Mesendoderm (in vitro differentiated cells): ENCODE results near the gene HOGA1.

Experiments used
- DNase-seq: peaks from one replicate; pipeline ENCODE4 v3.0.0; 2013
- H2AK5ac ChIP-seq: 2 replicates; pipeline ENCODE4 v1.6.1; 2013; ENCODE audit warnings: low read length, inconsistent platforms
- H2BK120ac ChIP-seq: 2 replicates; pipeline ENCODE4 v1.6.1; 2013; ENCODE audit warnings: low read depth, mild to moderate bottlenecking, low read length, moderate library complexity, mixed read lengths
- H2BK15ac ChIP-seq: replicated peaks from 2 replicates; pipeline ENCODE4 v1.6.1; 2013; ENCODE audit warnings: low read depth, mild to moderate bottlenecking, moderate library complexity
- H2BK5ac ChIP-seq: 2 replicates; pipeline ENCODE4 v1.6.1; 2013; ENCODE audit warnings: low read length, inconsistent platforms
- H3K18ac ChIP-seq: 2 replicates; pipeline ENCODE4 v1.6.1; 2013; ENCODE audit warnings: mild to moderate bottlenecking, low read length, mixed read lengths
- H3K23ac ChIP-seq: one replicate; pipeline ENCODE4 v1.6.1; 2013; ENCODE audit warnings: low read length
- H3K27ac ChIP-seq: 2 replicates; pipeline ENCODE4 v1.5.1; 2013; ENCODE audit warnings: low read depth, mild to moderate bottlenecking, inconsistent platforms, low read length, moderate library complexity
- H3K27me3 ChIP-seq: 2 replicates; pipeline ENCODE4 v1.6.1; 2013; ENCODE audit warnings: low read length, control low read depth, mild to moderate bottlenecking, inconsistent platforms; ENCODE audit not compliant: insufficient read depth, poor library complexity
- H3K36me3 ChIP-seq: 2 replicates; pipeline ENCODE4 v1.6.1; 2013; ENCODE audit warnings: low read length, inconsistent platforms; ENCODE audit not compliant: control insufficient read depth, insufficient read depth
- H3K4ac ChIP-seq: one replicate; pipeline ENCODE4 v1.6.1; 2013; ENCODE audit warnings: low read depth, mild to moderate bottlenecking, low read length, moderate library complexity
- H3K4me1 ChIP-seq: 2 replicates; pipeline ENCODE4 v1.6.1; 2013; ENCODE audit warnings: low read depth, low read length, inconsistent platforms; ENCODE audit not compliant: control insufficient read depth
- H3K4me2 ChIP-seq: 2 replicates; pipeline ENCODE4 v1.6.1; 2013; ENCODE audit warnings: low read length
- H3K4me3 ChIP-seq: 2 replicates; pipeline ENCODE4 v1.5.1; 2013; ENCODE audit warnings: mild to moderate bottlenecking, low read length
- H3K56ac ChIP-seq: one replicate; pipeline ENCODE4 v1.6.1; 2013; ENCODE audit warnings: low read length
- H3K79me1 ChIP-seq: 2 replicates; pipeline ENCODE4 v1.6.1; 2013; ENCODE audit warnings: low read length, inconsistent platforms
- H3K79me2 ChIP-seq: 2 replicates; pipeline ENCODE4 v1.6.1; 2013; ENCODE audit warnings: mild to moderate bottlenecking, low read length; ENCODE audit not compliant: control insufficient read depth, insufficient read depth
- H3K9ac ChIP-seq: 2 replicates; pipeline ENCODE4 v1.6.1; 2013; ENCODE audit warnings: low read length, inconsistent platforms
- H4K5ac ChIP-seq: one replicate; pipeline ENCODE4 v1.6.1; 2013; ENCODE audit warnings: low read length
- H4K8ac ChIP-seq: one replicate; pipeline ENCODE4 v1.6.1; 2013; ENCODE audit warnings: low read depth, mild to moderate bottlenecking, control low read depth, low read length, moderate library complexity
- WGBS: extraction: QIAGEN DNeasy Blood & Tissue Kit; methylation state at CpG from one replicate; pipeline ENCODE4 v1.1.7; 2013; ENCODE audit warnings: low lambda C conversion rate, missing lambda C conversion rate; ENCODE audit not compliant: insufficient coverage; ENCODE audit errors: extremely low coverage; 5-methylcytosine and 5-hydroxymethylcytosine counted together

Gene HOGA1

GRCh38 chr10:97600616-97601015 lies 16.4 kb downstream of the HOGA1 start:
- Histone ChIP-seq H2AK5ac (no peak overlapping the region), H4K8ac (no peak overlapping the region), H4K5ac (no peak overlapping the region), H3K9ac (no peak overlapping the region), H2BK15ac (no peak overlapping the region), H2BK5ac (no peak overlapping the region), H3K23ac (no peak overlapping the region), H2BK120ac (no peak overlapping the region), H3K79me2 (no peaks in the 10 kb centered on the region), H3K4ac (no peak overlapping the region), H3K27me3 (no peaks in the 10 kb centered on the region), H3K4me1 (no peaks in the 10 kb centered on the region), H3K56ac (no peak overlapping the region), H3K4me3 (no peak overlapping the region), H3K27ac (no peak overlapping the region), H3K36me3 (no peaks in the 10 kb centered on the region), H3K4me2 (no peak overlapping the region), H3K79me1 (no peaks in the 10 kb centered on the region), H3K18ac (no peak overlapping the region)
- no peak for DNase-seq
- no CpG with 5 or more reads among the region's 1 CpG for whole genome bisulfite sequencing

GRCh38 chr10:97601268-97602215 lies 17.4 kb downstream of the HOGA1 start:
- Histone ChIP-seq H3K36me3 (no peaks in the 10 kb centered on the region), H2BK15ac (no peak overlapping the region), H2AK5ac (no peak overlapping the region), H3K79me2 (no peaks in the 10 kb centered on the region), H4K8ac (no peak overlapping the region), H3K4me3 (no peak overlapping the region), H4K5ac (no peak overlapping the region), H3K18ac (no peak overlapping the region), H3K27me3 (no peaks in the 10 kb centered on the region), H3K23ac (no peak overlapping the region), H3K4ac (no peak overlapping the region), H2BK5ac (no peak overlapping the region), H3K4me1 (no peaks in the 10 kb centered on the region), H3K56ac (no peak overlapping the region), H2BK120ac (no peak overlapping the region), H3K4me2 (no peak overlapping the region), H3K27ac (no peak overlapping the region), H3K9ac (no peak overlapping the region), H3K79me1 (no peaks in the 10 kb centered on the region)
- no CpG with 5 or more reads among the region's 21 CpGs for WGBS
- no peak for DNase-seq

- Histone ChIP-seq H3K79me2 (no peaks in the 10 kb centered on the region), H2BK120ac (no peak overlapping the region), H3K27ac (no peak overlapping the region), H3K36me3 (no peaks in the 10 kb centered on the region), H4K5ac (no peak overlapping the region), H2BK15ac (no peak overlapping the region), H3K79me1 (no peaks in the 10 kb centered on the region), H3K4ac (no peak overlapping the region), H4K8ac (no peak overlapping the region), H2AK5ac (no peak overlapping the region), H3K56ac (peak overlapping the region; percentile 25), H2BK5ac (no peak overlapping the region), H3K23ac (no peak overlapping the region), H3K9ac (no peak overlapping the region), H3K18ac (no peak overlapping the region), H3K4me1 (no peaks in the 10 kb centered on the region), H3K27me3 (no peaks in the 10 kb centered on the region), H3K4me3 (no peak overlapping the region), H3K4me2 (no peak overlapping the region)
- no CpG with 5 or more reads among the region's 5 CpGs for WGBS
- DNase-seq = no peak
Measured at GRCh38 chr10:97607095-97607636, 23.0 kb downstream of the HOGA1 start.

GRCh38 chr10:97608991-97609561 lies 24.9 kb downstream of the HOGA1 start:
- Histone ChIP-seq H3K4me1 (no peaks in the 10 kb centered on the region), H3K4me2 (no peak overlapping the region), H2BK5ac (no peak overlapping the region), H3K4me3 (no peak overlapping the region), H3K56ac (no peak overlapping the region), H3K4ac (no peak overlapping the region), H2BK120ac (no peak overlapping the region), H3K79me1 (no peaks in the 10 kb centered on the region), H3K27me3 (no peaks in the 10 kb centered on the region), H3K36me3 (no peaks in the 10 kb centered on the region), H3K79me2 (no peaks in the 10 kb centered on the region), H3K27ac (no peak overlapping the region), H3K18ac (no peak overlapping the region), H2BK15ac (no peak overlapping the region), H3K9ac (no peak overlapping the region), H4K5ac (no peak overlapping the region), H4K8ac (no peak overlapping the region), H3K23ac (peak overlapping the region; percentile 15), H2AK5ac (no peak overlapping the region)
- WGBS = no CpG with 5 or more reads among the region's 13 CpGs
- no peak for DNase-seq

GRCh38 chr10:97611473-97611872 lies 27.3 kb downstream of the HOGA1 start:
- no CpG with 5 or more reads among the region's 12 CpGs for WGBS
- H2BK15ac ChIP-seq = no peak overlapping the region
- H3K4me3 ChIP-seq = no peak overlapping the region
- H3K18ac ChIP-seq = no peak overlapping the region
- H3K79me1 ChIP-seq = no peaks in the 10 kb centered on the region
- no peak overlapping the region for H3K9ac ChIP-seq
- H4K5ac ChIP-seq = no peak overlapping the region
- H2BK5ac ChIP-seq = no peak overlapping the region
- no peaks in the 10 kb centered on the region for H3K79me2 ChIP-seq
- no peak overlapping the region for H2BK120ac ChIP-seq
- H3K27me3 ChIP-seq = no peaks in the 10 kb centered on the region
- no peak overlapping the region for H3K56ac ChIP-seq
- no peaks in the 10 kb centered on the region for H3K36me3 ChIP-seq
- no peak overlapping the region for H3K27ac ChIP-seq
- H3K4me1 ChIP-seq = no peaks in the 10 kb centered on the region
- no peak overlapping the region for H2AK5ac ChIP-seq
- H3K23ac ChIP-seq = no peak overlapping the region
- no peak for DNase-seq
- H3K4me2 ChIP-seq = no peak overlapping the region
- no peak overlapping the region for H4K8ac ChIP-seq
- H3K4ac ChIP-seq = no peak overlapping the region
